ENCODE measurements around the gene ACAA1. TPM values are rescaled to one million over a fixed set of nuclear protein-coding genes. Genes with fewer than 3 reads are reported as not detected.

The ACAA1 gene
- total and polyA plus RNA-seq, 9 of the 15 experiments (the other 6 are each of a cell fraction or from before 2014, with no cell fraction given) = 4.0 to 88.9 (median 57.2) TPM

- Histone ChIP-seq H3K79me2 (ENCODE audit: control insufficient read depth, insufficient read depth, low read length) (no peaks in the 10 kb centered on the region), H4K20me1 (replicated peaks; ENCODE audit: control insufficient read depth, insufficient read depth, low read length) (no peaks in the 10 kb centered on the region), H3K9me3 (replicated peaks; ENCODE audit: control insufficient read depth, insufficient read depth, low read depth, low read length) (no peaks in the 10 kb centered on the region), H3K27ac (ENCODE audit: extremely low read depth, low read depth, low read length) (peak overlapping the region; percentile 48; the same call in 2 of the 3 replicates), H3K36me3 (ENCODE audit: control insufficient read depth, insufficient read depth, low read length) (no peaks in the 10 kb centered on the region), H3K9ac (ENCODE audit: insufficient read depth in 1 of 2, low read depth in 2 of 2, low read length in 2 of 2) (peak overlapping the region; percentile 2 to 7; a peak in 1 of 4 replicates), H3K9me1 (ENCODE audit: control insufficient read depth, insufficient read depth, low read length) (no peaks in the 10 kb centered on the region), H2AFZ (ENCODE audit: low read depth, low read length) (peak overlapping the region; percentile 88), H3K4me3 (no peak overlapping the region), H3K4me1 (replicated peaks in 1 of 2; ENCODE audit: control insufficient read depth in 2 of 2, insufficient read depth in 2 of 2, low read length in 2 of 2) (peaks cover 9 to 30% of the 10 kb centered on the region in 2 experiments), H3K27me3 (ENCODE audit: control insufficient read depth in 2 of 2, insufficient read depth in 2 of 2, low read length in 2 of 2) (no peaks in the 10 kb centered on the region), H3K4me2 (ENCODE audit: insufficient read depth, low read length) (peak overlapping the region; percentile 40)
- no TSS peak for BruUV-seq (replicated peaks)
- DNase-seq (ENCODE audit: extremely low read depth in 1 of 4, low spot score in 3 of 4) = peak in 2 of 4 experiments; percentile 44 to 46
- intact Hi-C loops (cut with micrococcal nuclease) (no loop called here), in situ Hi-C loops (cut with MboI) (no loop called here)
- WGBS (ENCODE audit: insufficient coverage, low coverage, missing lambda C conversion rate) = 0% methylated on average over 3 of the region's 3 CpGs
- peak; percentile 37 for FAIRE-seq
- CTCF ChIA-PET (ENCODE audit: low intra/inter-chr PET ratio) = no interaction called here
- POLR2A ChIA-PET = interaction anchor here (0.5 to 1.5 kb wide), 4 partner anchors 13 to 396 kb away, joined by 3 to 7 read pairs (median 3); partner anchors contain the start of genes ACAA1 and OXSR1
- peak; percentile 63 for ATAC-seq
- TF ChIP-seq HDAC1 (IDR thresholded peaks at IDR 0.05) = peak in 1 of 2 experiments; percentile 40; a peak in 1 of 4 replicates
- no peak for TF ChIP-seq NR1H2 (CRISPR knock-in tag; IDR thresholded peaks at IDR 0.05)
- peak; percentile 73; the same call in 1 of the 2 replicates for TF ChIP-seq LEF1 (IDR thresholded peaks at IDR 0.05)
- TF ChIP-seq CXXC5 (CRISPR knock-in tag; IDR thresholded peaks at IDR 0.05) = peak; percentile 85
- peak in 1 of 2 experiments; percentile 61; a peak in 1 of 4 replicates for TF ChIP-seq MLLT1 (IDR thresholded peaks at IDR 0.05)
- no peak for TF ChIP-seq NUFIP1 (IDR thresholded peaks at IDR 0.05; ENCODE audit: partially characterized antibody)
- TF ChIP-seq SMAD3 (CRISPR knock-in tag; conservative IDR thresholded peaks at IDR 0.05) = 0 out of 2 replicates have a peak, but pooled peaks have one; percentile 56
- TF ChIP-seq HDAC2 (IDR thresholded peaks at IDR 0.05) = peak; percentile 58; the same call in 1 of the 2 replicates
- no peak for TF ChIP-seq ZBTB34 (CRISPR knock-in tag; IDR thresholded peaks at IDR 0.05)
- TF ChIP-seq FOXA3 (CRISPR knock-in tag; conservative IDR thresholded peaks at IDR 0.05 in 1 of 2, IDR thresholded peaks at IDR 0.05 in 1 of 2) = peak in 1 of 2 experiments; percentile 79; a peak in 2 of 4 replicates
- 0 out of 2 replicates have a peak, but pooled peaks have one; percentile 33 for TF ChIP-seq ZNF165 (CRISPR knock-in tag; IDR thresholded peaks at IDR 0.05; ENCODE audit: borderline replicate concordance)
- peak; percentile 38 for TF ChIP-seq PRDM10 (IDR thresholded peaks at IDR 0.05; ENCODE audit: partially characterized antibody)
- TF ChIP-seq ESRRA (IDR thresholded peaks at IDR 0.05; ENCODE audit: borderline replicate concordance, low read depth) = peak; percentile 75
- peak; percentile 57; the same call in 1 of the 2 replicates for TF ChIP-seq BCOR (IDR thresholded peaks at IDR 0.05)
Observed at GRCh38 chr3:38149708-38150107, 12.8 kb upstream of the ACAA1 start.

Measured in K562 (cell line).